Retina (tissue), 1 donor: ENCODE measurements around the gene MFF.
"Not testable (repeated sequence)": the region's sequence is repeated elsewhere in the genome, so short reads cannot be mapped to it uniquely, and the experiment has no call there.

ENCODE experiments used
- DNase-seq: peaks from one replicate; pipeline ENCODE4 v3.0.0-alpha.2; 2016

The MFF gene

GRCh38 chr2:227378371-227378782 is 53.3 kb downstream of the MFF start:
- DNase-seq = no peak

GRCh38 chr2:227379095-227379494 is 54.0 kb downstream of the MFF start, which contains the start of gene TM4SF20:
TSS of gene TM4SF20 (minus strand) at chr2:227379306. CDS start at chr2:227379268, 38 bp downstream.
- DNase-seq = no peak

- not testable (repeated sequence) for DNase-seq
These were observed 57.3 kb downstream of the MFF start for GRCh38 chr2:227382241-227382835.

GRCh38 chr2:227383686-227384085 is 58.6 kb downstream of the MFF start:
- DNase-seq = no peak

GRCh38 chr2:227386630-227387029 is 61.6 kb downstream of the MFF start:
- no peak for DNase-seq

- not testable (repeated sequence) for DNase-seq
These were observed 62.5 kb downstream of the MFF start, which contains the start of gene SCYGR1 for GRCh38 chr2:227387583-227387982. TSS of gene SCYGR1 (minus strand) at chr2:227387949. CDS start at chr2:227387949, 0 bp downstream.

- no peak for DNase-seq
These were observed 63.5 kb downstream of the MFF start for GRCh38 chr2:227388537-227389011.

GRCh38 chr2:227389231-227389630 is 64.2 kb downstream of the MFF start:
- no peak for DNase-seq

- DNase-seq = no peak
These were observed 64.6 kb downstream of the MFF start for GRCh38 chr2:227389661-227390060.

GRCh38 chr2:227390468-227391256 is 65.6 kb downstream of the MFF start:
- DNase-seq = no peak

- DNase-seq = no peak
These were observed 69.3 kb downstream of the MFF start for GRCh38 chr2:227394401-227394800.

GRCh38 chr2:227395556-227395955 is 70.5 kb downstream of the MFF start:
- no peak for DNase-seq

- DNase-seq = no peak
These were observed 72.5 kb downstream of the MFF start for GRCh38 chr2:227397562-227397961.

- no peak for DNase-seq
These were observed 73.9 kb downstream of the MFF start for GRCh38 chr2:227398684-227399670.

GRCh38 chr2:227401550-227401949 is 76.5 kb downstream of the MFF start:
- DNase-seq = no peak

GRCh38 chr2:227402321-227402720 is 77.3 kb downstream of the MFF start:
- DNase-seq = no peak

- DNase-seq = no peak
These were observed 77.9 kb downstream of the MFF start for GRCh38 chr2:227402959-227403358.

GRCh38 chr2:227404585-227405271 is 79.7 kb downstream of the MFF start:
- DNase-seq = no peak

- DNase-seq = peak; percentile 76
These were observed 81.4 kb downstream of the MFF start for GRCh38 chr2:227406177-227407031.
